Endodermal cell (in vitro differentiated cells): ENCODE measurements around the gene PCBP3. TPM values are rescaled to one million over a fixed set of nuclear protein-coding genes. Genes with fewer than 3 reads are reported as not detected.
"Not testable (repeated sequence)": the region's sequence is repeated elsewhere in the genome, so short reads cannot be mapped to it uniquely, and the experiment has no call there.

Experiments used
- DNase-seq: peaks from one replicate; pipeline ENCODE4 v3.0.0-alpha.2; 2017
- H3K27ac ChIP-seq: 2 replicates; pipeline ENCODE4 v1.5.1; 2013; ENCODE audit warnings: mild to moderate bottlenecking, low read depth, low read length, moderate library complexity
- H3K27me3 ChIP-seq: 2 replicates; pipeline ENCODE4 v1.6.1; 2013; ENCODE audit warnings: mild to moderate bottlenecking, low read length, moderate library complexity; ENCODE audit not compliant: insufficient read depth, control insufficient read depth, poor library complexity, severe bottlenecking
- H3K36me3 ChIP-seq: 2 replicates; pipeline ENCODE4 v1.7.0; 2013; ENCODE audit warnings: mild to moderate bottlenecking, low read length, moderate library complexity; ENCODE audit not compliant: control insufficient read depth, insufficient read depth
- H3K4me1 ChIP-seq: one replicate; pipeline ENCODE4 v1.7.0; 2013; ENCODE audit warnings: low read length; ENCODE audit not compliant: control insufficient read depth, insufficient read depth
- H3K4me3 ChIP-seq: 2 replicates; pipeline ENCODE4 v1.5.1; 2013; ENCODE audit warnings: mild to moderate bottlenecking, low read length, moderate library complexity
- H3K9ac ChIP-seq: 2 replicates; pipeline ENCODE4 v1.6.1; 2013; ENCODE audit warnings: mild to moderate bottlenecking, low read length, moderate library complexity; ENCODE audit not compliant: poor library complexity, severe bottlenecking; ENCODE audit errors: extremely low read depth
- H3K9me3 ChIP-seq: 2 replicates; pipeline ENCODE4 v1.6.1; 2013; ENCODE audit warnings: mild to moderate bottlenecking, low read length, moderate library complexity; ENCODE audit not compliant: control insufficient read depth
- H3K27ac Mint-ChIP-seq: 2 replicates; pipeline ENCODE4 v1.8.0; 2020; ENCODE audit warnings: mixed read lengths
- H3K27me3 Mint-ChIP-seq: 2 replicates; pipeline ENCODE4 v1.8.0; 2021; ENCODE audit warnings: mild to moderate bottlenecking, mixed read lengths; ENCODE audit not compliant: insufficient read depth
- H3K36me3 Mint-ChIP-seq: 2 replicates; pipeline ENCODE4 v1.8.0; 2020; ENCODE audit warnings: low read depth, mixed read lengths
- H3K4me1 Mint-ChIP-seq: 2 replicates; pipeline ENCODE4 v1.8.0; 2020; ENCODE audit warnings: mixed read lengths
- H3K4me3 Mint-ChIP-seq: 2 replicates; pipeline ENCODE4 v1.8.0; 2020; ENCODE audit warnings: mild to moderate bottlenecking, moderate library complexity, mixed read lengths
- H3K9me3 Mint-ChIP-seq: 2 replicates; pipeline ENCODE4 v1.8.0; 2020; ENCODE audit warnings: mild to moderate bottlenecking, mixed read lengths
- WGBS, 2 experiments: methylation state at CpG; one replicate each; pipeline versions ENCODE4 v1.1.5 to v1.1.7; 2013; ENCODE audit warnings: missing lambda C conversion rate in 2 of 2, mixed read lengths in 1 of 2; ENCODE audit not compliant: insufficient coverage in 1 of 2, insufficient read length in 1 of 2; 5-methylcytosine and 5-hydroxymethylcytosine counted together
- total RNA-seq, 2 donors: library from RNA; stranded (reverse); fragmentation: NEBNext Ultra II Directional in 1 of 2; extraction: Animal tissue kit (Norgen Biotek cat#: 25700) in 1 of 2; gene quantifications; 2 replicates in 1 of 2; 3 replicates in 1 of 2; pipeline ENCODE4 v1.2.1, GENCODE V29; 2021
- TF ChIP-seq, protein P1 (sequence below): fragments of 200-600 bp; sonication (generic); conservative IDR thresholded peaks from 2 replicates; pipeline ENCODE4 v1.5.0; 2021; ENCODE audit warnings: antibody characterized with exemption, mild to moderate bottlenecking

Gene PCBP3
- total RNA-seq, 2 donors from 2014 or later: 2.1 to 10.6 TPM

DNA sequence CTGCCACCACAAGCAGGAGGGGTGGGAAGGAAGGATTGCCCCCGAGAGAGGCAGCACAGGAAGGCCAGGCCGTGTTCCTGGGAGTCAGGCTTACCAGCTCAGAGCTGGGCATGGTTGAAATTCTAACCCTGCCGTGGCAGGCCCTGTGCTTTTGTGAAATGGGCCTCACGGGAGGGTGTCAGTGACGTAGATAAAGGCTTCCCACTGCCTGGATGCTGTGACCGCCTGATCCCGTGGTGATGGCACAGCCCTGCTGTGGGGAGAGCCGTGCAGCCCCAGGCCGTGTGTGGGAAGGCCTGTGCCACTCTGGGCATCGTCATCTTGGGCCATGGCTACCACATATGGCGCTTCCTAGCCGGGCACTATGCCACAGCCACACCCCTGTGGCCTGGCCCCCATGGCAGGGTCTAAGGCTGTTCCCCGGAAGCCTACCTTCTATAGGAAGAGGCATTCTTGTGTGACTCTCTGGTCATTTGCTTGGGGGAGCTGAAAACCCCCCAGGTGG is 161.3 kb downstream of the PCBP3 start:
- no peaks in the 10 kb centered on the region for H3K4me1 ChIP-seq
- Mint-ChIP-seq H3K4me1 (peaks cover 4% of the 10 kb centered on the region), H3K9me3 (peaks cover 8% of the 10 kb centered on the region), H3K27ac (peak overlapping the region; percentile 58), H3K4me3 (no peak overlapping the region), H3K36me3 (no peaks in the 10 kb centered on the region), H3K27me3 (no peaks in the 10 kb centered on the region)
- 89 to 94% methylated on average over 8 to 13 of the region's 13 CpGs for WGBS, 2 experiments
- H3K27me3 ChIP-seq: no peaks in the 10 kb centered on the region
- TF ChIP-seq, protein P1, sequence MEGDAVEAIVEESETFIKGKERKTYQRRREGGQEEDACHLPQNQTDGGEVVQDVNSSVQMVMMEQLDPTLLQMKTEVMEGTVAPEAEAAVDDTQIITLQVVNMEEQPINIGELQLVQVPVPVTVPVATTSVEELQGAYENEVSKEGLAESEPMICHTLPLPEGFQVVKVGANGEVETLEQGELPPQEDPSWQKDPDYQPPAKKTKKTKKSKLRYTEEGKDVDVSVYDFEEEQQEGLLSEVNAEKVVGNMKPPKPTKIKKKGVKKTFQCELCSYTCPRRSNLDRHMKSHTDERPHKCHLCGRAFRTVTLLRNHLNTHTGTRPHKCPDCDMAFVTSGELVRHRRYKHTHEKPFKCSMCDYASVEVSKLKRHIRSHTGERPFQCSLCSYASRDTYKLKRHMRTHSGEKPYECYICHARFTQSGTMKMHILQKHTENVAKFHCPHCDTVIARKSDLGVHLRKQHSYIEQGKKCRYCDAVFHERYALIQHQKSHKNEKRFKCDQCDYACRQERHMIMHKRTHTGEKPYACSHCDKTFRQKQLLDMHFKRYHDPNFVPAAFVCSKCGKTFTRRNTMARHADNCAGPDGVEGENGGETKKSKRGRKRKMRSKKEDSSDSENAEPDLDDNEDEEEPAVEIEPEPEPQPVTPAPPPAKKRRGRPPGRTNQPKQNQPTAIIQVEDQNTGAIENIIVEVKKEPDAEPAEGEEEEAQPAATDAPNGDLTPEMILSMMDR: no peak
- H3K4me3 ChIP-seq: no peak overlapping the region
- H3K9me3 ChIP-seq: no peaks in the 10 kb centered on the region
- DNase-seq: no peak
- no peaks in the 10 kb centered on the region for H3K36me3 ChIP-seq
- H3K27ac ChIP-seq: no peak overlapping the region
- H3K9ac ChIP-seq: no peak overlapping the region

DNA sequence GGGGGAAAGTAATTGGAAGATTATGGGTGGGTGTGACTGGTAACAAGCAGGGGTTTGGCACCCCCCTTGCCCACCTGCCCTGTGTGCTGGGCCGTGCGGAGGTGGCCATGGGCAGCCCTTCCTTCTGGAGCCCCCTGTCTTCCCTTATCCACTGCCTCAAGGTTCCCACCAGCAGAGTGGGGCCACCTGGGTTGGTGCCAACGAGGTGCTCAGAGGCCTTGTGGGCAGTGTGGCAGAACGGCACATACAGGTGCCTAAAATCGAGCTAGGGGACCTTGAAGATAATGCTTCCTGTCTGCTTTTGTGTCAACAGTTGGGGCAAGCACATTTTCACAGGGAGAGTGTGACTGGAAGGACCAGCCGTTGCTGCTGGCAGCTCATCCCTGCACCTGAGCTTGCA is 161.8 kb downstream of the PCBP3 start:
- DNase-seq: no peak
- WGBS, 2 experiments: 84 to 90% methylated on average over 6 of the region's 6 CpGs
- Mint-ChIP-seq H3K4me3 (no peak overlapping the region), H3K4me1 (peaks cover 4% of the 10 kb centered on the region), H3K27ac (no peak overlapping the region), H3K36me3 (no peaks in the 10 kb centered on the region), H3K9me3 (peaks cover 8% of the 10 kb centered on the region), H3K27me3 (no peaks in the 10 kb centered on the region)
- Histone ChIP-seq H3K36me3 (no peaks in the 10 kb centered on the region), H3K9me3 (no peaks in the 10 kb centered on the region), H3K4me1 (no peaks in the 10 kb centered on the region), H3K9ac (no peak overlapping the region), H3K27ac (no peak overlapping the region), H3K27me3 (no peaks in the 10 kb centered on the region), H3K4me3 (no peak overlapping the region)
- TF ChIP-seq, protein P1: no peak

DNA sequence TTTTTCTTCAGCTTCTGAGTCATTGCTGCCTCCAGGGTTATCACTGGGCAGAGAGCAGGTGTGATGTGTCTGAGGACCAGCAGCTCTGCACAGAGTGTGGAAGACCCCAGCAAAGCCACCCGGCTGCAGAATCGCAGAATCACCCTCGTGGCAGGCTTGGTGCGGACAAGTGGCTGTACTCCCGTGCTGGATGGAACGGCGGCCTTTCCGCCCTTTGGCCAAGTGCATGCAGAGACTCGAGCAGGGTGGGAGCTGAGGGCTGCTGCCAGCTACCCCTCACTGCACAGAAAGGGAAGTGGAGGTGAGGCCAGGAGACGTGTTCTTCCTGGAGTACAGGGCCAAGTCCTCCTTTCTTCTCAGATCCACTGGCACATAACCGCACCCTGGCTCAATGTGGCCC is 162.5 kb downstream of the PCBP3 start:
- Histone ChIP-seq H3K36me3 (no peaks in the 10 kb centered on the region), H3K9me3 (no peaks in the 10 kb centered on the region), H3K27me3 (no peaks in the 10 kb centered on the region), H3K27ac (no peak overlapping the region), H3K4me1 (no peaks in the 10 kb centered on the region), H3K4me3 (no peak overlapping the region), H3K9ac (no peak overlapping the region)
- TF ChIP-seq, protein P1: no peak
- Mint-ChIP-seq H3K27ac (no peak overlapping the region), H3K4me3 (no peak overlapping the region), H3K4me1 (peaks cover 4% of the 10 kb centered on the region), H3K9me3 (peaks cover 8% of the 10 kb centered on the region), H3K36me3 (no peaks in the 10 kb centered on the region), H3K27me3 (no peaks in the 10 kb centered on the region)
- 93 to 98% methylated on average over 9 to 11 of the region's 11 CpGs for WGBS, 2 experiments
- no peak for DNase-seq

DNA sequence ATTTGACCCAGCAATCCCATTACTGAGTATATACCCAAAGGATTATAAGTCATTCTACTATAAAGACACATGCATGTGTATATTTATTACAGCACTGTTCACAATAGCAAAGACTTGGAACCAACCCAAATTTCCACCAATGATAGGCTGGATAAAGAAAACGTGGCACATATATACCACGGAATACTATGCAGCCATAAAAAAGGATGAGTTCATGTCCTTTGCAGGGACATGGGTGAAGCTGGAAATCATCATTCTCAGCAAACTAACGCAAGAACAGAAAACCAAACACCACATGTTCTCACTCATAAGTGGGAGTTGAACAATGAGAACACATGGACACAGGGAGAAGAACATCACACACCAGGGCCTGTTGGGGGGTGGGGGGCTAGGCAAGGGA is 165.1 kb downstream of the PCBP3 start:
- not testable (repeated sequence) for H3K9me3 ChIP-seq, DNase-seq, H3K27me3 Mint-ChIP-seq, H3K27ac Mint-ChIP-seq, H3K4me3 Mint-ChIP-seq, H3K9ac ChIP-seq, H3K36me3 Mint-ChIP-seq, H3K36me3 ChIP-seq, H3K4me1 ChIP-seq, H3K4me3 ChIP-seq, H3K9me3 Mint-ChIP-seq, H3K27ac ChIP-seq, H3K4me1 Mint-ChIP-seq, H3K27me3 ChIP-seq
- WGBS, 2 experiments: 92% methylated on average over 2 of the region's 3 CpGs; no CpG with 5 or more reads in 1 of the 2 experiments
